ENCODE results near the gene ATP2B2. TPM values are rescaled to one million over a fixed set of nuclear protein-coding genes. Genes with fewer than 3 reads are reported as not detected.

ATP2B2 gene
- total RNA-seq, 4 donors from 2014 or later = 0.31 to 2.9 (median 1.8) TPM

DNA sequence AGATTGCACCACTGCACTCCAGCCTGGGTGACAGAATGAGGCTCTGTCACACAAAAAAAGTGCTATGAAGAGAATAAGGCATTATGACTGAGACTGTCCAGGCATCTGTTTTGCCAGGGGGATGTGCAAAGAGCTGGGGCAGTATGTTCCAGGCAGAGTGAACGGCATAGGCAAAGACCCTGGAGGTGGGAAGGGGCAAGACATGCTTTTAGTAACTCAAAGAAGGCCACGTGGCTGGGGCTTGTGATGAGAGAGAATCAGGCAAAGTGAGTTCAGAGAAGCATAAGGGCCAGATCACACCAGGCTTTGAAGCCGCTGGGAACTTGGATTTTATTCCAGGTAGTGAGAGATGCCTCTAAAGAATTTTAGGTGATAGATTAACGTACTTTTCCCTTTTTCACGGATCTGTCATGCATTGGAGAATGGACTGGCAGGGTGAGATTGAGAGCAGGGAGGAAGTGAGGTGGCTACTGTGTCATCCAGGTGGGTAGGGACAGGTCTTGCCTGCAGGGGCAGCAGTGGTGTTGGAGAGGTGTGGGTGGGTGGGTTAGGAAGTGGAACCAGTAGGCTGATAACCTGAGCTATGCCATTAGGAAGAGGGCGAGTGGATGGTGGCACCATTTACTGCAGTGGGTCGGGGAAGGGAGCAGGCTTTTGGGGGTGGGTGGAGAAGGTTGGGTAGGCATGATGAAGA lies 31.7 kb downstream of the ATP2B2 start:
- Histone ChIP-seq H3K27ac (peak overlapping the region in 3 of 4 donors; percentile 50 to 60 (median 58)), H3K27me3 (no peaks in the 10 kb centered on the region), H3K36me3 (no peaks in the 10 kb centered on the region), H3K4me1 (peaks cover 34 to 36% of the 10 kb centered on the region in 2 donors), H3K4me3 (no peak overlapping the region), H3K9me3 (no peaks in the 10 kb centered on the region)
- intact Hi-C loops (cut with DNase I; ENCODE audit: low total_unique reads) = loop anchor here (5.0 kb wide), 1 partner anchor 44 kb away; no protein-coding TSS in a partner anchor
- in situ Hi-C loops (cut with MboI; ENCODE audit: low sequenced_read_pairs in 4 of 4) = no loop called here
- no peak for DNase-seq
- TF ChIP-seq, protein P1, sequence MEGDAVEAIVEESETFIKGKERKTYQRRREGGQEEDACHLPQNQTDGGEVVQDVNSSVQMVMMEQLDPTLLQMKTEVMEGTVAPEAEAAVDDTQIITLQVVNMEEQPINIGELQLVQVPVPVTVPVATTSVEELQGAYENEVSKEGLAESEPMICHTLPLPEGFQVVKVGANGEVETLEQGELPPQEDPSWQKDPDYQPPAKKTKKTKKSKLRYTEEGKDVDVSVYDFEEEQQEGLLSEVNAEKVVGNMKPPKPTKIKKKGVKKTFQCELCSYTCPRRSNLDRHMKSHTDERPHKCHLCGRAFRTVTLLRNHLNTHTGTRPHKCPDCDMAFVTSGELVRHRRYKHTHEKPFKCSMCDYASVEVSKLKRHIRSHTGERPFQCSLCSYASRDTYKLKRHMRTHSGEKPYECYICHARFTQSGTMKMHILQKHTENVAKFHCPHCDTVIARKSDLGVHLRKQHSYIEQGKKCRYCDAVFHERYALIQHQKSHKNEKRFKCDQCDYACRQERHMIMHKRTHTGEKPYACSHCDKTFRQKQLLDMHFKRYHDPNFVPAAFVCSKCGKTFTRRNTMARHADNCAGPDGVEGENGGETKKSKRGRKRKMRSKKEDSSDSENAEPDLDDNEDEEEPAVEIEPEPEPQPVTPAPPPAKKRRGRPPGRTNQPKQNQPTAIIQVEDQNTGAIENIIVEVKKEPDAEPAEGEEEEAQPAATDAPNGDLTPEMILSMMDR (IDR thresholded peaks at IDR 0.05 in 4 of 5, conservative IDR thresholded peaks at IDR 0.05 in 1 of 5) = no peak
- no peak for TF ChIP-seq POLR2A (IDR thresholded peaks at IDR 0.05)
- ATAC-seq = no peak

DNA sequence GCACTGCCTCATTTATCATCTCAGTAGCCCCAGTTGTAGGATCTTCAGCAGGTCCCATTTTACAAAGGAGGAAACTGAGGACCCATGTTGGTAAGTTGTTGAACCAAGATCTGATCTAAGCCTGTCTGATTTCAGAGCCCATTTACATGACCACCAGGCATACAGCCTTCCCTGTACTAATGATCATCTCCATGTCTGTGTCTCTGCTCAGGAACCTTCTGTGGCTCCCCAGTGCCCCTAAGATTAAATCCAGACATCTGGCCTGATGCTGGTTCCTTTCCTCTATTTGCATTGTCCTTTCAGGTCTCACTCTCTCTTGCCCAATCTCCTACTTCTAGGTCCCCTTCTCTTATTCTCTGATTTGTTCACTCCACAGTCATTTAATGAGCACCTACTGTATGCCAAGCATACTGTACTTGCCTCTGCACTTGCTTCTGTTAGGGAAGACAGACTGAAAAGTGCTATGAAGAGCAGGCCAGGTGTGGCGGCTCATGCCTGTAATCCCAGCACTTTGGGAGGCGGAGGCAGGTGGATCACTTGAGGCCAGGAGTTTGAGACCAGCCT lies 32.4 kb downstream of the ATP2B2 start:
- Histone ChIP-seq H3K9me3 (no peaks in the 10 kb centered on the region), H3K27me3 (no peaks in the 10 kb centered on the region), H3K4me1 (peaks cover 42 to 43% of the 10 kb centered on the region in 2 donors), H3K27ac (peak overlapping the region in 3 of 4 donors; percentile 52 to 96 (median 95)), H3K4me3 (no peak overlapping the region), H3K36me3 (no peaks in the 10 kb centered on the region)
- DNase-seq = no peak
- in situ Hi-C loops (cut with MboI; ENCODE audit: low sequenced_read_pairs in 4 of 4) (no loop called here), intact Hi-C loops (cut with DNase I; ENCODE audit: low total_unique reads) (loop anchor here (5.0 kb wide), 1 partner anchor 44 kb away; no protein-coding TSS in a partner anchor)
- no peak for ATAC-seq
- TF ChIP-seq, protein P1 (IDR thresholded peaks at IDR 0.05 in 4 of 5, conservative IDR thresholded peaks at IDR 0.05 in 1 of 5) = no peak
- no peak for TF ChIP-seq POLR2A (IDR thresholded peaks at IDR 0.05)

DNA sequence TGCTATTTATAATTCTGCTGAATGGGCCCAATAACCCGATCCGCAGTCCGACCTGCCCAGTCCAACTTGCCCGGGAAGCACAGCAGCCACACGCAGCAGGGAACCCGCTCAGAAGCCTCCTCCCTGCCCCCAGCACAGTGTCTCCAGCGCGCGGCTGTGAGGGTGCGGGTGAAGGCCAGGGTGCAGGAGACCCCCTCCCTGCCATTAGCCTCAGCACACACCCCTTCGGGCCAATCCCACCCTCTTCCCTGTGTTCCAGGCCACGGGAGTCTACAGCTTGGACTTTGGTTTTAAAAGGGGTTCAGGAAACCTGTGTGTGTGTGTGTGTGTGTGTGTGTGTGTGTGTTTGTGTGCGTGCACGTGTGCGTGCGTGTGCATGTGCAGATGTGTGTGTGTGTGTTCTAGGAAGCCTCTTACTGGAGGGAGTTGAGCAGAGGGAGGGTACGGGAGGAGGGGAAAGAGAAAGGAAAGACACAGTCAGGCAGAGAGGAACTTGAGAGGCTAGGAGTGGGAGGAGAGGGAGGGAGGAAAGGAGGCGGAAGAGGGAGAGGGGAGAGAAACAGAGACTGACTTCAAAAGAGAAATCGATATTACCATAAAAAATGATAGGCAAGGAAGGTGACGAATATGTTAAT lies 34.2 kb downstream of the ATP2B2 start:
- Histone ChIP-seq H3K9me3 (no peaks in the 10 kb centered on the region), H3K27me3 (no peaks in the 10 kb centered on the region), H3K4me1 (peaks cover 44 to 45% of the 10 kb centered on the region in 2 donors), H3K4me3 (peak overlapping the region in 3 of 4 donors; percentile 14 to 39 (median 14)), H3K27ac (peak overlapping the region; percentile 91 to 96 (median 94)), H3K36me3 (no peaks in the 10 kb centered on the region)
- TF ChIP-seq, protein P1 (IDR thresholded peaks at IDR 0.05 in 4 of 5, conservative IDR thresholded peaks at IDR 0.05 in 1 of 5) = no peak
- no peak for TF ChIP-seq POLR2A (IDR thresholded peaks at IDR 0.05)
- in situ Hi-C loops (cut with MboI; ENCODE audit: low sequenced_read_pairs in 4 of 4) = no loop called here
- intact Hi-C loops (cut with DNase I; ENCODE audit: low total_unique reads) = loop anchor here (5.0 kb wide), 1 partner anchor 46 kb away; no protein-coding TSS in a partner anchor
- ATAC-seq (peak; percentile 28 to 40), DNase-seq (peak; percentile 24 to 41)

DNA sequence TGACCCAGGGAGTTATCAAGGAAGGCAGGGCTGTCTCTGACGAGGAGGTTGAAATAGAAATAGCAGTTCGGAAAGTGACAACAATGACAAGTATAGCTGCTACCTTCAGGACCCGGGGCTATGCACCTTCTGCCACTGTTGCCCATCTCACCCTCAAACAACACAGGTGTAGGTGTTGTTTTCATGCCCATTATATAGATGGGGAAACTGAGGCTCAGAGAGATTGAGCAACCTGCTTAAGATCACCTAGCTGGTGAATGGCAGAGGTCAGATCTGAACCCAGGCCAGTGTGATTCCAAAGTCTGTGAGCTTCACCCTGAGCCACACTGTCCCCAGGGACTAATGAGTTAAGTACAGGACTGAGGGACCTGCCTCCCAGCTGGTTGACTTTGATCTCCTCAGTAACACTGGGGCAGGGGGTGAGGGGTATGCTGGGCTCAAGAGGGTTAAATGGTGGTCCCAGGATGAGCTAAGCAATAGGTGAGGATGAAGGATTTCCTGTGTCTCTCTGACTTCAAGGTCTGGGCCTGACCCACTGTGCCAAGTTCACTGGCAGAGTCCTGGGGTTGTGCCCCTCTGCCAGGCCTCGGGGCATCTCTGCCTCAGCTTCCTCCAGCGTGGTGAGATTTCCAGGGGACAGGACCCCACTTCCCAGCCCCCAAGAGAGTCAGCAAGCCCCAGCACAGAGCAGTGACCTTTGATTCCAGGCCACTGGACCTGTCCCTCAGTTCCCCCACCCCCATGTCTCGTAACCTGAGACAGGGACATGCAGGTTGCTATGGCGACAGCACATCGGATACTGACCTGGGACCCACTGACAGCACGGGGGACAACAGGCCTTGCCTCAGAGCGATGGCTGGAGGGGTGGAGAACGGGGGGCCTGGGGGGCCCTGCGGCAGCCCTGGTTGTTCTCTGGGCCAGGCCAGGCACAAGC lies 35.0 kb downstream of the ATP2B2 start:
- no peaks in the 10 kb centered on the region for H3K36me3 ChIP-seq
- H3K4me1 ChIP-seq = peaks cover 44 to 45% of the 10 kb centered on the region in 2 donors
- TF ChIP-seq, protein P1 (IDR thresholded peaks at IDR 0.05 in 4 of 5, conservative IDR thresholded peaks at IDR 0.05 in 1 of 5) = no peak
- ATAC-seq (peak; percentile 34), DNase-seq (peak in 1 of 2 donors; percentile 74)
- no peaks in the 10 kb centered on the region for H3K9me3 ChIP-seq
- in situ Hi-C loops (cut with MboI; ENCODE audit: low sequenced_read_pairs in 4 of 4) = no loop called here
- peak overlapping the region; percentile 91 to 96 (median 94) for H3K27ac ChIP-seq
- intact Hi-C loops (cut with DNase I; ENCODE audit: low total_unique reads) = loop anchor here (5.0 kb wide), 1 partner anchor 47 kb away; no protein-coding TSS in a partner anchor
- peak overlapping the region in 3 of 4 donors; percentile 5 to 39 (median 14) for H3K4me3 ChIP-seq
- H3K27me3 ChIP-seq = no peaks in the 10 kb centered on the region
